ENCODE data around the gene CACNA1I. TPM values are rescaled to one million over a fixed set of nuclear protein-coding genes. Genes with fewer than 3 reads are reported as not detected.

The CACNA1I gene
- total RNA-seq, 1 donor from 2014 or later, result 0.05 TPM

DNA sequence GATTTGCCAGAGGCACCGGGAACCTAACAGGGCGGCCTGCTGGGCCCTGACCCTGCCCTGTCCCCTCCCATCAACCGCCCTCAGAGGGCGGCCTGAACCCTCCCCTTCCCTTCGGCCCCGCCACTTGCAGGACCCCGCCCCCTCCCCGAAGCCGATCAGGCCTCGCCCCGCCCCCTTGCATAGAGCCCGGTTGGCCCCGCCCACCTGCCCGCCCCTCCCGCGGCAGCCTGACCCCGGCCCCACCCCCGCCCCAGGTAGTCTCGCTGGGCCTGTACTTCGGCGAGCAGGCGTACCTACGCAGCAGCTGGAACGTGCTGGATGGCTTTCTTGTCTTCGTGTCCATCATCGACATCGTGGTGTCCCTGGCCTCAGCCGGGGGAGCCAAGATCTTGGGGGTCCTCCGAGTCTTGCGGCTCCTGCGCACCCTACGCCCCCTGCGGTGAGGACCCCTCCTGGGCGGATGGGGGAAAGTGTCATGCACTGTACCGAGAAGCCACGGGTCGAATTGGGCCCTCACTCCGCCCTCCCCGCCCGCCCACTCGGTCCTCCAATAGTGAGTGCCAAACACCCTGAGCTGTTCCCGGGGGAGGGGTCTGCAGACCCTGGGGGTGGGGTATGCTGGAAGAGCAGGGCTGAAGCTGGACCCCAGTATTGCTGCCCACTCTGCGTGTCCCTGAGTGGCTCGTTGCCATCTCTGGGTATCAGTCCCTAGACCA is 94.1 kb downstream of the CACNA1I start:
- no peak for ATAC-seq
- no peak for DNase-seq (ENCODE audit: low spot score)

DNA sequence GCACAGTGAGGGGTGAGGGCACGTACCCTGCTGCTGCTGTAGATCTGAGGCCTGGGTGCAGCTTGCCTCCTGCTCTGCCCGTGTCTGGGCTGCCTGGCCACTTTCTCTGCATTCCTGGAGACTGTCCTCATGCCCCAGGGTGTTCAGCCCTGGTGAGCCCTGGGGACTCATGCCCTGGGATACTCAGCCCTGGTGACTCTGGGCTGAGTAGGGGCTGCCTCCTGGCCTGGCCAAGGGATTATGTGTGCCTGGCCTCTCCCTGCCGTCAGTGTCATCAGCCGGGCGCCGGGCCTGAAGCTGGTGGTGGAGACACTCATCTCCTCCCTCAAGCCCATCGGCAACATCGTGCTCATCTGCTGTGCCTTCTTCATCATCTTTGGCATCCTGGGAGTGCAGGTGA is 94.7 kb downstream of the CACNA1I start:
- ATAC-seq (no peak), DNase-seq (ENCODE audit: low spot score) (no peak)

DNA sequence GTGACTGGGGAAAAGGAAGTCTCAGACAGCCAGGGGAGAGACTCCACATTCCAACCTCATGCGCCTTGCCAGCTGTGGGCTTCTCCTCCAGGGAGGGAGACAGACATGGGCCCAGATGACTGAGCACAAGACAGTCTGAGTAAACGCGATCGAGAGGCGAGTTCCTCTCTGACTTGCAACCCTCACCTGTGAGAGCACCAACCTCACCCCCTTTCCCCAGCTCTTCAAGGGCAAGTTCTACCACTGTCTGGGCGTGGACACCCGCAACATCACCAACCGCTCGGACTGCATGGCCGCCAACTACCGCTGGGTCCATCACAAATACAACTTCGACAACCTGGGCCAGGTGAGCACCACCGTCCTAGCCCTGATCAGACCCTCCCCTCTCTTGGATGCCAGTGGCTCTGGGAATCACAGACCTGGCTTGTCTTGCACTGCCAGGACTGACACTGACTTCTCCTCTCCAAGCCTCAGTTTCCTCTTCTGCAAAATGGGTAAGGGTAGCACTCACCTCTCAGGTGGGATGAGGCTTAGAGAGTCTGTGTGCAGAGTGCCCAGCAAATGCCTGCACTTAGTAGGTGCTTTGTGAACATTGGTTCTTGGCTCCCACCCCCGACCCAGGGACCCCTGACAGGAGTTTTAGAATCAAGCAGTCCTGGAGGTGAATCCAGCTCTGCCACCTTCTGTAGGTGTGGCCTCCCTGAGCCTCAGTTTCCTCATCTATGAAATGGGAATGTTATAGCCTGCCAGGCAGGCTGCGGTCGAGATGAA is 95.3 kb downstream of the CACNA1I start:
- no peak for ATAC-seq
- no peak for DNase-seq (ENCODE audit: low spot score)

DNA sequence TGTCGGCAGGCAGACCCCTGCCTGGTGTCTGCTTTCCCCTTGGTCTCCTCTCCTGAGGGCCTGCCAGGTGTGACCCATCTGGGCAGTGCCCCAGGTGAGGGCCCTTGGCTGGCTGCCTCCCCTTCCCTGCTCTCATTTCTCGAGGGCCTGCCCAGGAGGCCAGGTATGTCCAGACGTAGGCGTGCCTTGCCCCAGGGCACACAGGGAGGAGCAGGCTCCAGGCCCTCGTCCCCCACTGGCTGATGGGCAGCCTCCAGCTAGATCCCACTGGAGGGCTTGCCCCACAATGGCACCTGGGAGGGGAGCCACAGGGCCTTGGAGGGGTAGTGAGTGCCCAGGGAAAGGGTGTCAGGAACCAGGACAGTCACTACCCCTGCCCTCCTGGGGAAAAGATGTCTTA is 95.9 kb downstream of the CACNA1I start:
- DNase-seq (ENCODE audit: low spot score) (no peak), ATAC-seq (no peak)

DNA sequence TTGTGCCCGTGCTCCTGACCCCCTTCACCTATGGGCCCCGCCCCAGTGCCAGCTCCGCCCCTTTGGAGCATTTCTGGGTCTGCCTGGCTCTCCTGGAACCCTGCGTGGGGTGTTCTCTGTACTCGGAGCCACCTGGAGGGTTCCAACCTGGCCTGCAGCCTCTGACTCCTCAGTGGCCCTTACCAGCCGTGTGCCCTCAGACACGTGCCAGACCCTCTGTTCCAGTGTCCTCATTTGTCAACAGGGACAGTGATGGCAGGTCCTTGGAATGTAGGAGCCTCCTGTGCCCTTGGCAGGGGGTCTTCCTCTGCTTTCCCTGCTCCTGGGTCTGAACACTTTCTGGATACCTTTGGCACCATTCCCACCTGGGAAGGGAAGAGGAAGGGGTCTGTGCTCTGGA is 96.4 kb downstream of the CACNA1I start:
- no peak for DNase-seq (ENCODE audit: low spot score)
- ATAC-seq, result no peak

DNA sequence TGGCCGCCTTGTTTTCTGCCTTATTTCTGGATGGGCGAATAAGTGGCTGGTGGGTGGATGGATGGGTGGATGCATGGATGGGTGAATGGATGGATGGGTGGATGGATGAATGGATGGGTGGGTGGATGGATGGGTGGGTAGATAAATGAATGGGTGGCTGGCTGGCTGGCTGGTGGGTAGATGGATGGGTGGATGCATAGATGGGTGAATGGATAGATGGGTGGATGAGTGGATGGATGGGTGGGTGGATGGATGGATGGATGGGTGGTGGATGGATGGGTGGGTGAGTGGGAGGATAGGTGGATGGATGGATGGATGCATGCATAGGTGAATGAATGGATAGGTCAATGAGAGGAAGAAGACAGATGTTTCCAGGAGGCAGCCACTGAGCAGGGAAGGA is 98.9 kb downstream of the CACNA1I start:
- DNase-seq (ENCODE audit: low spot score) (no peak), ATAC-seq (no peak)

DNA sequence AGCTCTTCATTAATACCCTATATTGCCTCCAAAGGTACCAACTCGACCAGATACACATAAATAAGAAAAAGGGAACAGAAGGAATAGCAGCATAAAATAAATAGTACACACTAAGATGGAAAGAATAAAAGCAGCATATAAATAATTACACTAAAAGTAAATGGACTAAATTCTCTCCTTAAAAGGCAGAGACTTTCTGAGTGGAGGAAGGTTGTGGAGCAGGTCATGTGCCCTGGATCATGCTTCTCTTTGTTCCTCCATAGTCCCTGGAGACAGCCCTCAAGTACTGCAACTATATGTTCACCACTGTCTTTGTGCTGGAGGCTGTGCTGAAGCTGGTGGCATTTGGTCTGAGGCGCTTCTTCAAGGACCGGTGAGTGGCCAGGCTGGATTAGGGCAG is 101.4 kb downstream of the CACNA1I start:
- ATAC-seq (no peak), DNase-seq (ENCODE audit: low spot score) (no peak)

DNA sequence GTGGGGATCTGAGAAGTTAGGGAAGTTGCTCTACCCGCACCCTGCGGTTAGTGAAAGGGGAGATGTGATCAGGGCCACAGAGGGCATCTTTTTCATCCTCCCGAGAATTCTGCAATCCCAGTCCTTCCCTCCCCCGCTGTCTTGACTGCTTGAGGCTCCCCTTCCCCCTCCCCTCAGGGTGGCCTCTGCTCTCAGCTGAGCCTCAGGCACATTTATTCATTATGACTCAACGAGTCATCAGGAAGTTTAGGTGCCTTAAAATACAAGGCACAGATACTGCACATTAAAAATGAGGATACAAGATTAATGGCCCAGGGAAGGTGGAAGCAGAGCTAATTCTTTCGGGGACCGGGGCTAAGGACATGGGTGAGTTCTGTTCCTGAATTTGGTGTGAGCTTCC is 104.0 kb downstream of the CACNA1I start:
- DNase-seq (ENCODE audit: low spot score), result no peak
- ATAC-seq, result no peak

DNA sequence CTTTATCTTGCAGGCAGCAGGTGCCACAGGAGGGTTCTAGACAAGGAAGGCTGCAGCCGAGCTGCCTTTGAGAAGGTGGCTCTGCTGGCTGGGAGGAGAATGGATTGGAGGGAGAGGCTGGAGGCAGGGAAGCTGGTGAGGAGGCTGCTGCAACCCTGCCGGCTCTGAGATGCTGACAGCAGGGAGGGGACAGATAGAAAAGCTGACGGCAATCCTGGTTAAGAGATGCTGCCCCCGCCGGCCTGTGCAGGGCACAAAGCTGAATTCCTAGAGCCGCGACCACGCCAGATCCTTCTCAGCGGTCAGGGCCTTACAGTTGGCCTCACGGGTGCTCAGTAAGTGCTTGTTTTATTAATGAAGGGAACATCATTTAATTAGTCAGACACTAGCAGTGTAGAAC is 105.4 kb downstream of the CACNA1I start:
- DNase-seq (ENCODE audit: low spot score) (no peak), ATAC-seq (no peak)

DNA sequence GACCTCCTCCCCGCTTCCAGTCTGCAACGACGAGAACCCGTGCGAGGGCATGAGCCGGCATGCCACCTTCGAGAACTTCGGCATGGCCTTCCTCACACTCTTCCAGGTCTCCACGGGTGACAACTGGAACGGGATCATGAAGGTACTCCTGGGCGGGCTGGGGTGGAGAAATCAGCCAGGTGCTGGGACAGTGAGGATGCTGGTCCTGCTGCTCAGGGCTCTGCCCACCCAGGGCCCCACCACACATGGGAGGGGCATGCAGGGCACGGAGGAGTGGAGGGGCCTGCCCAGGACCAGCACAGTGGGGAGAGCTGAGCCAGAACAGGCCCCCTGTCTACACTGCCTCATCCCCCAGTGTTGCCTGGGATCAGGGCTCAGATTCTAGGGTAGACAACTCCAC is 107.4 kb downstream of the CACNA1I start:
- DNase-seq (ENCODE audit: low spot score) (no peak), ATAC-seq (no peak)

DNA sequence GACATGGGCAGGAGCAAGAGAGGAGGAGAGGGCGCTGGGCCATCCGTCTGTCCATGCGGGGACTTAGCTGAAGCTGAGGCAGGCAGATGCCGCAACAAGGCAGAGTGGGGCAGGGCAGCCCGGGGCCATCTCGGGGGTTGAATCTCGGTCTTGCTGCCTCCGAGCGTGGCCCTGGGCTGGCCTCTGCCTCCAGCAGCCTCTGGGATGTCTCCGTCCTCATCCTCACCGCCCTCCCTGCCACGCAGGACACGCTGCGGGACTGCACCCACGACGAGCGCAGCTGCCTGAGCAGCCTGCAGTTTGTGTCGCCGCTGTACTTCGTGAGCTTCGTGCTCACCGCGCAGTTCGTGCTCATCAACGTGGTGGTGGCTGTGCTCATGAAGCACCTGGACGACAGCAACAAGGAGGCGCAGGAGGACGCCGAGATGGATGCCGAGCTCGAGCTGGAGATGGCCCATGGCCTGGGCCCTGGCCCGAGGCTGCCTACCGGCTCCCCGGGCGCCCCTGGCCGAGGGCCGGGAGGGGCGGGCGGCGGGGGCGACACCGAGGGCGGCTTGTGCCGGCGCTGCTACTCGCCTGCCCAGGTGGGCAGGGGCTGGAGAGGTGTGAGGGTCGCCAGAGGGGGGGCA is 108.4 kb downstream of the CACNA1I start:
- ATAC-seq (no peak), DNase-seq (ENCODE audit: low spot score) (no peak)

DNA sequence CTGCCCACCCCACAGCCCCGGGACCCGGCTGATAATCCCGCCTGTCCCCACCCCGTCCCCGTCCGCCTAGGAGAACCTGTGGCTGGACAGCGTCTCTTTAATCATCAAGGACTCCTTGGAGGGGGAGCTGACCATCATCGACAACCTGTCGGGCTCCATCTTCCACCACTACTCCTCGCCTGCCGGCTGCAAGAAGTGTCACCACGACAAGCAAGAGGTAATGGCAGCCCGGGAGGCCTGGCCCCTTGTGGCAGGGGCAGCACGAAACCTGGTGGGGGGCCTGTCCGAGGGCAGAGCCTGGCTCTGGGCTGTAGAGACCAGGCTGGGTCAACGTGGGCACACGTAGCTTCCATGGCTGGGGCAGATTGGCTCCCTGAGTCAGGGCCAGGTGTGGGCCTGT is 109.1 kb downstream of the CACNA1I start:
- ATAC-seq (no peak), DNase-seq (ENCODE audit: low spot score) (no peak)

DNA sequence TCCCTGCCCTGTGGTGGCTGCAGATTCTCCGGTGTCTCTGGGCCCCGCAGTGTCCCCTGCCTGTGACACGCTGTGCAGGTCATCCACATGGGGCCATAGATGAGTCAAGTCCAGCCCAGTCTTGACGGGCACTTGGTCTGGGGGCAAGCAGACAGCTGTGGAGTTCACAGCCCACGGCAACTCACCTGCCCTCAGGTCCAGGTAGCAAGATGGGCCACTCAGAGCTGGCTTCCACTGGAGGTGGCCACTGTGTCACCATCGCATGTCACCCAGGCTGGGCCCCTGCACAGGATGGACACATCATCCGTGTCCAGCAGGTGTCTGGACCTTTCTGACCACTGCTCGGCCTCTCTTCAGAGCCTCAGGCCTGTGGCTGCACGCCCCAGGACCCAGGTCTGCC is 109.9 kb downstream of the CACNA1I start:
- ATAC-seq, result no peak
- no peak for DNase-seq (ENCODE audit: low spot score)

DNA sequence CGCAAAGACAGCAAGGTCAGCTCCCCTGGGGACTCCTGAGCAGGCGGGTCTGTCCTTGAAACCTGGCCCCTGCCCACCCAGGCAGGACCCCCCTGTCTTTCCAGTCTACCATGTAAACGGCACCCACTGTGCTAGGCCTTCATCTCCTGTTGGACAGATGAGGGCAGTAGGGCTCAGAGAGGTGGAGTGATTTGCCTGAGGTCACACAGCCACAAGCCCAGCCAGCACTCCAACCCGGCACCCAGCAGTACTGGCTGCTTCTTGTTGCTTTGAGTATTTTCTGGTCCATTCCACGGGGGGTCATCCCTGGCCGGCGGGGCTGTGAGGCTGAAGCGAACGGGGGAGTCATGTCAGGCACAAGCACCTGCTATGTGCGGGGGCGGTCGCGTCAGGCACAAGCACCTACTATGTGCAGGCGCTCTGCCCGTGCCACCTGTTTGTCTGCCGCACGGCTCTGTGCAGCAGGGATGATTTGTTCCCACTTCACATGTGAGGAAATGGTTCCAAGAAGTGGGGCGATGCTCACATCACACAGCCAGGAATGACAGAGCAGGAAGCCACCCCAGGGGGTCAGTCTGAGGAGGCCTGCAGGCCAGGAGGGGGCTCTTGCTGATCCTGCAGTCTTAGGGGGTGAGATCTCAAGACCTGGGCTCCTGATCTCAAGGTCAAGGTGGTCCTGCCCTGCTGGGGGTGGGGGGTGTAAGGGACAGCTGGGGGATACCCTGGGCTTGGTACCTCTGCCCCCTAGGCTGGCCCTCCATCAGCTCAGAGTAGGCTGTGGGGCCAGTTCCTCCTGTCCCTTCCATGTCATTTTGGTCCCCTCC is 110.7 kb downstream of the CACNA1I start:
- ATAC-seq (no peak), DNase-seq (ENCODE audit: low spot score) (no peak)

DNA sequence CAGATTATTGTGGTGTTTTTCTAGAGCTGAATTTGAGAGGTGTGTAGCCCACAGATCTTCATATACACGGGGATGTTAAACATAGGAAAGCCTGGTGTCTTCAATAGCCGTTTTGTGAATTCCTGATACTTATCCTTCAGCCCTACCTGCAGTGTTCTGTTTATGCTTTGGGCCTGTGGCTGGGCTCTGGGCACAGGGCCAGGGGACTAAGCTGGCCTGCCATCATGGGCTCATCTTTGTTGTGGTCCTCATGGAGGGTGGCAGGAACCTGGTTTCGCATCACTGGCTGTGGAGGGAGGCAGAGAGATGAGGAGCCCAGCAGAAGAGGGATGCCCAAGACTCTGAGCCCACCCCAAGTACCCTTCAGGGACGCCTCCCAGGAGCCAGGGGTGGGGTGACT is 112.4 kb downstream of the CACNA1I start:
- DNase-seq (ENCODE audit: low spot score), result no peak
- no peak for ATAC-seq

DNA sequence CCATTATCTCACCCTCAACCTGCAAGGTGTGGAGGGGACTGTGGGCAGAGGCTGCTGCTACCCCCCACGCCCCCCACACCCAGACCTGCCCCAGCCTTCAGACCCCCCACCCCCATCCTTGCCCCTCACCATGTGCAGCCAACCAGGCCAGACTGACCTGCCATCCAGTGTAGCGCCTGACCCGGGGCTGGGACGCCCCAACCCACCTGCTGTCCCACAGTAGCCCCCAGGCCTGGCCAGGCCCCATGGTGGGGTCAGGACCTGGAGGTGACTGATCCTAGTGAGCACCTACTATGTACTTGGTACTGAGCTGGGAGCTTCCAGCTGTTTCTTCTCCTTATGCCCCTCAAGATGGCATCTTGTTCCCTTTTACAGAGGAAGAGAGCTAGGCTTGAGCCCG is 113.1 kb downstream of the CACNA1I start:
- no peak for DNase-seq (ENCODE audit: low spot score)

DNA sequence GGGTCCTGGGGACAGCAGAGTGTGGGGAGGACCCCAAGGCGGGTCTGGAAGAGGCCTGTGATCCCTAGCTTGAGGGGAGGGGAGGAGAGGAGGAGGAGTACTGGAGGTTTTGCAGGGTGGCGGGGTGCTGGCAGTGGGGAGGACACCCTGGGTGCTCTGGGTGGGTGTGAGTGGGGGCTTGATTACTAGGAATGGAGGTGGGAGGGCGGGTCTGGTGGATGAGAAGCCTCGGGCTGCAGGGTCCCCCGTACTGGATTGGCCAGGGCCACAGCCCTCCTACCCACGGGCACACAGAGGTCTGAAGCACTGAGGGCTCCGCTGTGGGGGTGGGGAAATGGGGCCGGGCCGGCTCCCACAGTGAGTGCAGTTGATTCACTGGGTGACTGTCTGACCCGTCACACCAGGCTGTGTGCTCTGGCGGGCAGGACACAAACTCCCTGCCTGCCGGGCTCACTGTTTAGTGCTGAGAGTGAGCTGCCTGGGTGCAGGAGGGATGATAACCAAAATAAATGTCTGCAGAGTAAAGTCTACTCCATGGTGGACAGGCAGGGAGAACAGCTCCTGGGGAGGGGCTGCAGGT is 114.2 kb downstream of the CACNA1I start:
- ATAC-seq, result no peak
- no peak for DNase-seq (ENCODE audit: low spot score)

More for the DNA sequence above, 113.1 kb downstream of the CACNA1I start:
- ATAC-seq, result no peak

DNA sequence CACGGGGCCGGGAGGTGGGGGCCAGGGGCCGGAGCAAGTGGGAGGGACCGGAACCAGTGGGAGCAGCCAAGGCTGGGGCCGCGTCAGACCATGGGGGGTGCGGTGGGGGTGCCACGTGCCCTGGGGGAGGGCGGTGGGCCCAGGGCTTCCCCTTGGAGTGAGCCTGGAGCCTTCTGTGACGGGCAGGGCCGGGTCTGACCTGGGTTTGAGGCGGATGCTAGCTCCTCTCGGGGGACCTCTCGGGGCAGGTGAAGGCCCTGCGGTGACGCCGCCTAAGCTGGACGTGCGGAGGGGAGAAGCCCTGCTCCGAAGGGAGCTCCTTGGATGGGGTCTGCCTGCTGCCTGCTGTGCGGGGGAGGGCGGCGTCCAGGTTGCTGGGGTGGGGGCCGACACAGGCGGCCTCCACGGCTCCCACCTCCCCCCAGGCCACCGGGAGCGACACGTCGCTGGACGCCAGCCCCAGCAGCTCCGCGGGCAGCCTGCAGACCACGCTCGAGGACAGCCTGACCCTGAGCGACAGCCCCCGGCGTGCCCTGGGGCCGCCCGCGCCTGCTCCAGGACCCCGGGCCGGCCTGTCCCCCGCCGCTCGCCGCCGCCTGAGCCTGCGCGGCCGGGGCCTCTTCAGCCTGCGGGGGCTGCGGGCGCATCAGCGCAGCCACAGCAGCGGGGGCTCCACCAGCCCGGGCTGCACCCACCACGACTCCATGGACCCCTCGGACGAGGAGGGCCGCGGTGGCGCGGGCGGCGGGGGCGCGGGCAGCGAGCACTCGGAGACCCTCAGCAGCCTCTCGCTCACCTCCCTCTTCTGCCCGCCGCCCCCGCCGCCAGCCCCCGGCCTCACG is 115.0 kb downstream of the CACNA1I start:
- DNase-seq (ENCODE audit: low spot score) (no peak), ATAC-seq (no peak)

DNA sequence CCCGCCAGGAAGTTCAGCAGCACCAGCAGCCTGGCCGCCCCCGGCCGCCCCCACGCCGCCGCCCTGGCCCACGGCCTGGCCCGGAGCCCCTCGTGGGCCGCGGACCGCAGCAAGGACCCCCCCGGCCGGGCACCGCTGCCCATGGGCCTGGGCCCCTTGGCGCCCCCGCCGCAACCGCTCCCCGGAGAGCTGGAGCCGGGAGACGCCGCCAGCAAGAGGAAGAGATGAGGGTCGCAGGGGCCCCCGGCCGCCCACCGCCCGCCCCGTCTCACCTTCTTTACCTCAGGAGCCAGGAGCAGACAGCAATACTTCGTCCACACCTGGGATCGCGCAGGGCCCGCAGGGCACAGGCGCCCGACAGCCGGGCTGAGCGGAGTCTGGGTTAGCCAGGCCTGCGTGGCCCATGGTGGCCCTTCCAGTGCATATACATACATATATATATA is 115.6 kb downstream of the CACNA1I start:
- DNase-seq (ENCODE audit: low spot score) (no peak), ATAC-seq (no peak)

Data from left lobe of liver (tissue), 2 donors.